Measurements from ENCODE around the gene SLC5A1. TPM values are rescaled to one million over a fixed set of nuclear protein-coding genes. Genes with fewer than 3 reads are reported as not detected.

SLC5A1 gene
- total and polyA plus RNA-seq, 2 of the 13 experiments (the other 11 are each of a cell fraction or from before 2014, with no cell fraction given), result not detected

DNA sequence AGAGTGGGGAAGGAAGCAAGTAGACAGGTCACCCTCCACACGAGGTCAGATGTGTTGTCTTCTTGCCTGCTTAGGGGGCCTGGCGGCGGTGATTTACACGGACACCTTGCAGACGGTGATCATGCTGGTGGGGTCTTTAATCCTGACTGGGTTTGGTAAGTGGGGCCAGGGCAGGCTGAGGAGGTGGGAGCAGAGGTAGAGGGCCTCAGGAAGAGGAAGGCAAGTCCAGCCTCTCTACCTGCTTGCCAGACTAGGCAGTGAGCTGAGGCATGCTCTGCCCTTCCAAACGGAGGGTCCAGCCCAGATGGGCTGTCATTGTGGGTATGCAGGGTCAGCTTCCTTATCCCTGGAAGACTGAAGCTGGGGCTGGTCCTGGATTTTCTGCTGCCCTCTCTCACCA lies 39.9 kb downstream of the SLC5A1 start:
- ATAC-seq (no peak), FAIRE-seq (no peak), DNase-seq (ENCODE audit: low spot score) (no peak)
- H3K27ac ChIP-seq (ENCODE audit: extremely low read length, insufficient read depth, low read length), result no peak overlapping the region
- no peaks in the 10 kb centered on the region for H4K20me1 ChIP-seq (ENCODE audit: insufficient read depth, low read length)
- no peak overlapping the region for H3K4me2 ChIP-seq (ENCODE audit: low read depth, low read length)
- H2AFZ ChIP-seq (ENCODE audit: low read length), result no peak overlapping the region
- ChIA-PET POLR2A (no interaction called here), CTCF (ENCODE audit: low intra/inter-chr PET ratio, low total read pairs) (no interaction called here)
- no peaks in the 10 kb centered on the region for H3K36me3 ChIP-seq (replicated peaks in 1 of 2; ENCODE audit: control insufficient read depth in 1 of 2, insufficient read depth in 2 of 2, low read length in 2 of 2)
- no peaks in the 10 kb centered on the region for H3K79me2 ChIP-seq (ENCODE audit: insufficient read depth, low read length)
- WGBS (ENCODE audit: low lambda C conversion rate), result 47% methylated on average over 5 of the region's 6 CpGs
- no peak overlapping the region for H3K9ac ChIP-seq (ENCODE audit: insufficient read depth, low read depth, low read length)
- no peaks in the 10 kb centered on the region for H3K9me3 ChIP-seq (ENCODE audit: low read length)
- BruUV-seq (replicated peaks), result no TSS peak
- in situ Hi-C loops (cut with HindIII; ENCODE audit: extremely low pct_ligation_motif_present, low pct_unique_long_range_greater_than_20kb) (loop anchor here (5.0 to 25.0 kb wide), 2 partner anchors 106 to 421 kb away; partner anchors contain the start of gene PISD), intact Hi-C loops (cut with micrococcal nuclease; ENCODE audit: unreplicated experiment) (loop anchor here (10.0 kb wide), 1 partner anchor 418 kb away; the partner anchor contains the start of gene PISD)
- H3K27me3 ChIP-seq (ENCODE audit: control insufficient read depth in 1 of 2, insufficient read depth in 2 of 2, low read length in 2 of 2), result no peaks in the 10 kb centered on the region; a peak in 2 of 5 replicates
- no peaks in the 10 kb centered on the region for H3K4me1 ChIP-seq (ENCODE audit: insufficient read depth, low read length)
- H3K4me3 ChIP-seq (replicated peaks in 1 of 3; ENCODE audit: insufficient read depth in 1 of 3, low read depth in 2 of 3, low read length in 3 of 3), result no peak overlapping the region
- TF ChIP-seq RBM39 (IDR thresholded peaks at IDR 0.05; ENCODE audit: low read depth, low read length, poor library complexity, severe bottlenecking), result no peak
- TF ChIP-seq, protein P1, sequence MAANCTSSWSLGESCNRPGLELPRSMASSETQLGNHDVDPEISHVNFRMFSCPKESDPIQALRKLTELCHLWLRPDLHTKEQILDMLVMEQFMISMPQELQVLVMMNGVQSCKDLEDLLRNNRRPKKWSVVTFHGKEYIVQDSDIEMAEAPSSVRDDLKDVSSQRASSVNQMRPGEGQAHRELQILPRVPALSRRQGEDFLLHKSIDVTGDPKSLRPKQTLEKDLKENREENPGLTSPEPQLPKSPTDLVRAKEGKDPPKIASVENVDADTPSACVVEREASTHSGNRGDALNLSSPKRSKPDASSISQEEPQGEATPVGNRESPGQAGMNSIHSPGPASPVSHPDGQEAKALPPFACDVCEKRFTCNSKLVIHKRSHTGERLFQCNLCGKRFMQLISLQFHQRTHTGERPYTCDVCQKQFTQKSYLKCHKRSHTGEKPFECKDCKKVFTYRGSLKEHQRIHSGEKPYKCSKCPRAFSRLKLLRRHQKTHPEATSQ (CRISPR knock-in tag; IDR thresholded peaks at IDR 0.05; ENCODE audit: borderline replicate concordance), result no peak
- TF ChIP-seq, protein P2, sequence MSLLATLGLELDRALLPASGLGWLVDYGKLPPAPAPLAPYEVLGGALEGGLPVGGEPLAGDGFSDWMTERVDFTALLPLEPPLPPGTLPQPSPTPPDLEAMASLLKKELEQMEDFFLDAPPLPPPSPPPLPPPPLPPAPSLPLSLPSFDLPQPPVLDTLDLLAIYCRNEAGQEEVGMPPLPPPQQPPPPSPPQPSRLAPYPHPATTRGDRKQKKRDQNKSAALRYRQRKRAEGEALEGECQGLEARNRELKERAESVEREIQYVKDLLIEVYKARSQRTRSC (CRISPR knock-in tag; IDR thresholded peaks at IDR 0.05; ENCODE audit: low read depth), result no peak
- no peak for TF ChIP-seq ZNF3 (CRISPR knock-in tag; IDR thresholded peaks at IDR 0.05)
- TF ChIP-seq GABPA (IDR thresholded peaks at IDR 0.05; ENCODE audit: low read depth, low read length), result no peak
- no peak for TF ChIP-seq GABPA (CRISPR knock-in tag; IDR thresholded peaks at IDR 0.05; ENCODE audit: low read depth)
- TF ChIP-seq, protein P3, sequence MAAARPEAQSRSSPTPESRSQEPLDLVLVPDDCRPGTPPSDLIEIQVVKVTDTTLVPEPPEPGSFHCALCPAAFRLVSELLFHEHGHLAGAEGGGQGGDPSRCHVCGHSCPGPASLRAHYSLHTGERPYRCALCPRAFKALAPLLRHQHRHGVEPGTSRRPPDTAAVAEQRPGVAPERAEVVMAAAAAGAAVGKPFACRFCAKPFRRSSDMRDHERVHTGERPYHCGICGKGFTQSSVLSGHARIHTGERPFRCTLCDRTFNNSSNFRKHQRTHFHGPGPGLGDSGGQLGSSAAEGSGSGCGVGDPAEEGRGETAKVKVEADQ (CRISPR knock-in tag; IDR thresholded peaks at IDR 0.05; ENCODE audit: borderline replicate concordance), result no peak
- TF ChIP-seq, protein P4, sequence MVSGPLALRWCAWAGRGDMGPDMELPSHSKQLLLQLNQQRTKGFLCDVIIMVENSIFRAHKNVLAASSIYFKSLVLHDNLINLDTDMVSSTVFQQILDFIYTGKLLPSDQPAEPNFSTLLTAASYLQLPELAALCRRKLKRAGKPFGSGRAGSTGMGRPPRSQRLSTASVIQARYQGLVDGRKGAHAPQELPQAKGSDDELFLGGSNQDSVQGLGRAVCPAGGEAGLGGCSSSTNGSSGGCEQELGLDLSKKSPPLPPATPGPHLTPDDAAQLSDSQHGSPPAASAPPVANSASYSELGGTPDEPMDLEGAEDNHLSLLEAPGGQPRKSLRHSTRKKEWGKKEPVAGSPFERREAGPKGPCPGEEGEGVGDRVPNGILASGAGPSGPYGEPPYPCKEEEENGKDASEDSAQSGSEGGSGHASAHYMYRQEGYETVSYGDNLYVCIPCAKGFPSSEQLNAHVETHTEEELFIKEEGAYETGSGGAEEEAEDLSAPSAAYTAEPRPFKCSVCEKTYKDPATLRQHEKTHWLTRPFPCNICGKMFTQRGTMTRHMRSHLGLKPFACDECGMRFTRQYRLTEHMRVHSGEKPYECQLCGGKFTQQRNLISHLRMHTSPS (CRISPR knock-in tag; IDR thresholded peaks at IDR 0.05; ENCODE audit: low read depth), result no peak

All from HepG2 (cell line).